BLaER1 treated with 17β-estradiol and CSF1 and Interleukin-3, amounts not matched to agents 10 nM and 100 nM (cell line): ENCODE measurements around the gene THBS4.
A peak's percentile ranks its signal among the peaks of the same experiment; 100 is the strongest.

Source experiments
- H3K27ac ChIP-seq, 11 experiments: shearing (Covaris generic); formaldehyde crosslinking; 2 replicates each; pipeline ENCODE4 v1.8.1; 2022
- H3K27me3 ChIP-seq, 11 experiments: shearing (Covaris generic); formaldehyde crosslinking; 2 replicates each; pipeline ENCODE4 v1.8.1; 2022
- H3K36me3 ChIP-seq, 11 experiments: shearing (Covaris generic); formaldehyde crosslinking; 2 replicates each; pipeline ENCODE4 v1.8.1; 2022
- H3K4me1 ChIP-seq, 10 experiments: shearing (Covaris generic); formaldehyde crosslinking; 2 replicates each; pipeline ENCODE4 v1.8.1; 2022
- H3K4me2 ChIP-seq, 11 experiments: shearing (Covaris generic); formaldehyde crosslinking; 2 replicates each; pipeline ENCODE4 v1.8.1; 2022
- H3K4me3 ChIP-seq, 10 experiments: shearing (Covaris generic); formaldehyde crosslinking; 2 replicates each; pipeline ENCODE4 v1.8.1; 2022
- H3K9ac ChIP-seq, 11 experiments: shearing (Covaris generic); formaldehyde crosslinking; 2 replicates each; pipeline ENCODE4 v1.8.1; 2022
- H3K9me3 ChIP-seq, 11 experiments: shearing (Covaris generic); formaldehyde crosslinking; replicated peaks in 1 of 11; 2 replicates each; pipeline ENCODE4 v1.8.1; 2022
- H4K20me1 ChIP-seq, 11 experiments: shearing (Covaris generic); formaldehyde crosslinking; 2 replicates each; pipeline ENCODE4 v1.8.1; 2022
- Cebpa-rat ChIP-seq, 11 experiments: shearing (Covaris generic); IDR thresholded peaks; 2 replicates each; pipeline ENCODE4 v1.8.1; 2022

The THBS4 gene

DNA sequence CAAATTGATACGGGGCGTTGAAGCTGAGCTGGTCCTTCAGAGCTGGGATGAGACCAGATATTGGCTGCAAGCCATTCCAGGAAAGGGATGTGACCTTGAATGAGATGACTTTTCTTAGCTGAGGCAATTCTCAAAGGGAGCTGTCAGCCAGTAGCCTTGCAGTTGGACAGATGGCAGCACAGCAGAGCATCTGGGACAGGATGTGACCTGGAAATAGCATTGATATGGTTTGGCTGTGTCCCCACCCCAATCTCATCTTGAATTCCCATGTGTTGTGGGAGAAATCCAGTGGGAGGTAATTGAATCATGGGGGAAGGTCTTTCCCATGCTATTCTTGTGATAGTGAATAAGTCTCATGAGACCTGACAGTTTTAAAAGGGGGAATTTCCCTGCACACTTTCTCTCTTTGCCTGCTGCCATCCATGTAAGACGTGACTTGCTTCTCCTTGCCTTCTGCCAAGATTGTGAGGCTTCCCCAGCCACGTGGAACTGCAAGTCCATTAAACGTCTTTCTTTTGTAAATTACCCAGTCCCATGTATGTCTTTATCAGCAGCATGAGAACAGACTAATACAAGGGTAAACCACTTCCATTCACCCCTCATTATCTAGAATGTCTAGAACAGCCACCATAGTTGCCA is 24.3 kb upstream of the THBS4 start:
- no peak for TF ChIP-seq Cebpa-rat (IDR thresholded peaks at IDR 0.05)
- H3K4me3 ChIP-seq, result 0 out of 20 replicates have a peak overlapping the region, but pooled peaks of 1 of the 10 experiments have one; percentile 1

DNA sequence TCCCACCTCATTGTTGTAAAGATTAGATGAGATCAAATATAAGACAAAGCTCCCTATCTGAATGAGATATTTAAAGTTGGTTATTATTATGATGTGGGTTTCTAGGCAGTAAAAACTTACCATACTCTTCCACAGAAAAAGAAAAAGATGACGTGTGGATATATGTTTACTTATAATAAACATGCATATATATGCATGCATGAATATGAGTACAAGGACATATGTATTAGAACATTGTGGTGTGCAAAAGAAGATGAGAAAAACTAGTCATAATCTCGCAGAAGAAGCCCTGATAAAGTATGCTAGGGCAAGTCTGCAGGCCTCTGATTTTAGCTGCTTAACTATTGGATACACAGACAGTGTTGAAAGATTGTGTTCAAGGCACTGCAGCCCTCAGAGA is 10.1 kb upstream of the THBS4 start:
- Histone ChIP-seq H4K20me1 (no peaks in the 10 kb centered on the region), H3K36me3 (no peaks in the 10 kb centered on the region), H3K9ac (no peak overlapping the region), H3K4me3 (no peak overlapping the region), H3K9me3 (no peaks in the 10 kb centered on the region), H3K4me1 (no peaks in the 10 kb centered on the region), H3K27me3 (no peaks in the 10 kb centered on the region), H3K27ac (no peak overlapping the region), H3K4me2 (no peak overlapping the region)
- no peak for TF ChIP-seq Cebpa-rat (IDR thresholded peaks at IDR 0.05)

More for the DNA sequence above, 24.3 kb upstream of the THBS4 start:
- no peaks in the 10 kb centered on the region for H3K36me3 ChIP-seq
- no peak overlapping the region for H3K9ac ChIP-seq
- no peaks in the 10 kb centered on the region for H4K20me1 ChIP-seq
- H3K27ac ChIP-seq, result no peak overlapping the region
- H3K27me3 ChIP-seq, result no peaks in the 10 kb centered on the region
- H3K4me2 ChIP-seq, result no peak overlapping the region
- H3K9me3 ChIP-seq, result peaks cover 20 to 39% (median 31%) of the 10 kb centered on the region in 11 experiments
- peaks cover 0 to 4% (median 0%) of the 10 kb centered on the region in 10 experiments; a peak in 1 of 20 replicates for H3K4me1 ChIP-seq

DNA sequence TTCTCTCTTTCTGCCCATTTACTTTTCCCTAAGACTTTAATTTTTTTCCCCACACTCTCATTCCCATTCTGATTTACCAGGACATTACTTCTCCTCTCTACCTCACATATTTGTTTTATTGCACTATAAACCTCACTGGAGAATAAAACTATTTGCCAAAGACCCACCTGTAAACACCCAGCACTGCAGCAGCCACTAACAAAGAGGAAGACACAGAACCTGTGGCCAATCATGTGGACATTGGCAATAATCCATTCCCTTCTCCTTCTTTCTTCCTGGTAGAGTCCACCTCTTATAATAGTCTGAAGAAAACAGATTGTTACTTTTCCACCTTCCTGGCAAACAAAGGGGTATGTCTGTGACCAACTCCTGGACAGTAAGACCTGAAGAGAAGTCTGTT is 8.3 kb upstream of the THBS4 start:
- Histone ChIP-seq H3K9me3 (no peaks in the 10 kb centered on the region), H3K27ac (no peak overlapping the region), H4K20me1 (no peaks in the 10 kb centered on the region), H3K9ac (no peak overlapping the region), H3K27me3 (no peaks in the 10 kb centered on the region), H3K4me2 (no peak overlapping the region), H3K36me3 (no peaks in the 10 kb centered on the region), H3K4me3 (no peak overlapping the region), H3K4me1 (peaks cover 0 to 7% (median 0%) of the 10 kb centered on the region in 10 experiments; a peak in 2 of 20 replicates)
- TF ChIP-seq Cebpa-rat (IDR thresholded peaks at IDR 0.05), result no peak

DNA sequence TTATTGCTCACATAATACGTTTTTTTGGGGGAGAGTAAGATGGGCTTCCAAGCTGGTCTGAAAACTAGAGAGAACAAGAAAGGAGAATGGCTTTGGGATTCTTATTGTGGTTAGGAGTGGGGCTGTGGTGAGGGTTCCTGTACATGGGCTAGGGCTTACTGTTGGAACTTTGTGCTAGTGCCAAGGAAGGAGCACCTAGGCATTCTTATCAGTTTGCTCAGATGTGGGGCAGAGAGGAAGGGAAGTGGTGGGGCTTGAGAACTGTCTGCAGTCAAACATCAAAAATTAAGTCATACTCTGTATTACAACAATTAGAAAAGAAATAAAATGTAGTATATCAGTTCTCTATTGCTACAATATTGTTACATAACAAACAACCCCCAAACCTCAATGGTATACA is 4.0 kb upstream of the THBS4 start:
- Histone ChIP-seq H3K4me2 (no peak overlapping the region; a peak in 1 of 22 replicates), H3K36me3 (no peaks in the 10 kb centered on the region), H3K9ac (no peak overlapping the region), H3K4me1 (peaks cover 0 to 7% (median 0%) of the 10 kb centered on the region in 10 experiments; a peak in 2 of 20 replicates), H4K20me1 (no peaks in the 10 kb centered on the region), H3K9me3 (peaks cover 7 to 19% (median 15%) of the 10 kb centered on the region in 11 experiments; a peak in 19 of 22 replicates), H3K27me3 (no peaks in the 10 kb centered on the region), H3K27ac (no peak overlapping the region), H3K4me3 (no peak overlapping the region)
- TF ChIP-seq Cebpa-rat (IDR thresholded peaks at IDR 0.05), result no peak

DNA sequence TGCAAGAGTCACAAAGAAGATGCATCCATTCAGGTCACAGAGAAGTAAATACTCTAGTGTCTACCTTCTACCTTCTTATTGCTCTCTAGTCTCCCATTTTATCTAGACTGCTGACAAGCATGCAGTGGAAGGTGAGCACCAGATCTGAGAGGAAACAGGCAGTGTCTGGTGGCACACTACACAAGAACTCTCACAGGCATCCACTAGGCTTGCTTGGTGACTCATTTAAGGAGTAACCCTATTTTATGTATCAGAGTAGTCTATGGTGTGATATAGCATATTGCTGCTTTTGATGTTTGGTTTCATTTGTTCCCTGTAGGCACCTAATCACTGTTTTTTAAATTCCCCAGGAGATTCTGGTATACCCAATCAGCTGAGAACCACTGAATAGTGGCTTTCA is 1.6 kb upstream of the THBS4 start:
- H3K27me3 ChIP-seq, result no peaks in the 10 kb centered on the region
- no peaks in the 10 kb centered on the region for H4K20me1 ChIP-seq
- peaks cover 7 to 24% (median 16%) of the 10 kb centered on the region in 11 experiments; a peak in 19 of 22 replicates for H3K9me3 ChIP-seq

DNA sequence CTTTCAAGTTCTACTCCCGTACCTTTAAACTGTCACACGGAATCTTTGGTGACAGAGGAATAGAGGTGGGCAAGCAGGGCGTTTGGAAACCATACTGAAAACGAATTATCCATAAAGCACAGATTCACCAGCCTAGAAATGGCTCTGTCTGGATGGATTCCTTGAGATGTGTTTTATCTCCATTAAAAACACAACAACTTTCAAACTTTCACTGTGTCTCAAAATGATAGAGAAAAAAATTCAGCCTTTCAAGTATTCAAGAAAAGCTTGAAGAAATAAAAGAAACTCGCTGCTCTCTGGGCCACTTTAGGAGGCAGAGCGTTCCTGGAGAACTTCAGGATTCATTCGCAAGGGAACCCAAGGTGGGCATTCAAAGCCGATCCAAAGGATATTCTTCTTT is 589 bp upstream of the THBS4 start:
- Histone ChIP-seq H3K9me3 (peaks cover 7 to 24% (median 16%) of the 10 kb centered on the region in 11 experiments; a peak in 19 of 22 replicates), H4K20me1 (no peaks in the 10 kb centered on the region), H3K27me3 (no peaks in the 10 kb centered on the region), H3K4me3 (no peak overlapping the region), H3K9ac (no peak overlapping the region), H3K4me1 (peaks cover 0 to 7% (median 0%) of the 10 kb centered on the region in 10 experiments; a peak in 2 of 20 replicates), H3K4me2 (no peak overlapping the region), H3K27ac (no peak overlapping the region), H3K36me3 (no peaks in the 10 kb centered on the region)
- no peak for TF ChIP-seq Cebpa-rat (IDR thresholded peaks at IDR 0.05)

More for the DNA sequence above, 1.6 kb upstream of the THBS4 start:
- Histone ChIP-seq H3K4me3 (no peak overlapping the region), H3K36me3 (no peaks in the 10 kb centered on the region), H3K4me2 (no peak overlapping the region), H3K4me1 (peaks cover 0 to 7% (median 0%) of the 10 kb centered on the region in 10 experiments; a peak in 2 of 20 replicates), H3K9ac (no peak overlapping the region), H3K27ac (no peak overlapping the region)
- TF ChIP-seq Cebpa-rat (IDR thresholded peaks at IDR 0.05), result no peak

DNA sequence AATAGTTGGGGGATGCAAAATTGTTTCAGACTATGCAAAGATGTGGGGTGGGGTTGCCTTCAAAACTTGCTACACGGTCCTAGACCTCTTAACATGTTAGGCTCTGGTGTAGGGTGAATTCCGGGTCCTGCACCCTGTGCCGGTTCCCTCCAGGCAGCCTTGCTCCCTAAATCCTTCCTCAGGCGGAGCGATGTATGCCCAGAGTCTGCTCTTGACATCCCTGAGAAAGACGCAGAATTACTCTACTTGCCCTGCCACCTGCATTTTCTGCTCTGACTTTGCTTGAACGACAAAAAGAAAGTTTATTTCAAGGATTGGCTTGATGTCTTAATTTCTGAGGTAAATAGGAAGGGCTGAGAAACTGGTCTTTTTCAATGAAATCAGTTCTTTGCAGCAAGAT is 691 bp downstream of the THBS4 start:
- H3K4me2 ChIP-seq, result no peak overlapping the region

DNA sequence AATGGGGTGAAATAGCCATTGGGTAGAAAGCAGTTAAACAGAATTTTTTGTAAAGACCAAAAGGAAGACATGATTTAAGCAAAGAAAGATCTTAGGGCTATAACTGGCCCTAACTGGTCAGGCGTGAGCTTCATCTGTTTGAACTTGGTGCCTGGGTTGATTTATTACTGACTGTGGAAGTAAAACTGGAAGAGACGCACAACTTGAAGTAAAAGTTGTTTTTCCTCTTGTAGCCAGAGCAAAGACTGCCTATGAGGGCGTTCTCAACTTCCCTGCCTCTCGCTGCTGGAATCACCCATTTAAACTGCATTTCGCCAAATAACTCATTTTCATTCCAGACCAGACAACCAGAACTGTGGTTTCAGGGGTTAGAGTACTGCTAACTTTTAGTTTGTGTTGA is 1.5 kb downstream of the THBS4 start:
- no peak for TF ChIP-seq Cebpa-rat (IDR thresholded peaks at IDR 0.05)
- Histone ChIP-seq H3K9ac (no peak overlapping the region), H3K36me3 (no peaks in the 10 kb centered on the region), H3K4me1 (no peaks in the 10 kb centered on the region), H3K4me2 (no peak overlapping the region), H3K4me3 (no peak overlapping the region), H3K27ac (no peak overlapping the region), H3K9me3 (peaks cover 7 to 24% (median 16%) of the 10 kb centered on the region in 11 experiments; a peak in 19 of 22 replicates), H4K20me1 (no peaks in the 10 kb centered on the region), H3K27me3 (no peaks in the 10 kb centered on the region)

More for the DNA sequence above, 691 bp downstream of the THBS4 start:
- Histone ChIP-seq H3K4me1 (peaks cover 0 to 7% (median 0%) of the 10 kb centered on the region in 10 experiments; a peak in 2 of 20 replicates), H3K36me3 (no peaks in the 10 kb centered on the region), H3K27ac (no peak overlapping the region), H4K20me1 (no peaks in the 10 kb centered on the region), H3K27me3 (no peaks in the 10 kb centered on the region), H3K4me3 (no peak overlapping the region), H3K9ac (no peak overlapping the region), H3K9me3 (peaks cover 7 to 24% (median 16%) of the 10 kb centered on the region in 11 experiments; a peak in 19 of 22 replicates)
- no peak for TF ChIP-seq Cebpa-rat (IDR thresholded peaks at IDR 0.05)

DNA sequence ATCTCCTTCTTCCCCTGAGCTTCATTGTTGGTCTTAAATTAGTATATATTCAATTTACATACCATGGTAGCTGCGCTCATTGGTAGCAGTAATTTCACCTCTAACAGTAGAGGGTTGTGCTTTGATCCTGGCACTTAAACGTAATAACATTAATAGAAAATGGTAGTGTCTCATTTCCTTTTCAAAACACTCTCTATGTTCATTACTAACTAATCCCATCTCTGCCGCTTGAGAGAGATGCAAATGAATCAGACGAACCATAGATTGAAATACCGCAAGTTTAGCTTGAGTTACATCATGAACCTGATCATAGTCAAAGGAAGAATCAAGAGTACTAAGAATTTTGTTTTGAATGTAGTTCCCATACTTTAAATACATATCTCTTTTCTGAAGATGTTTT is 2.2 kb downstream of the THBS4 start:
- Histone ChIP-seq H4K20me1 (no peaks in the 10 kb centered on the region), H3K27ac (no peak overlapping the region), H3K4me3 (no peak overlapping the region), H3K27me3 (no peaks in the 10 kb centered on the region), H3K9ac (no peak overlapping the region), H3K9me3 (peaks cover 7 to 24% (median 16%) of the 10 kb centered on the region in 11 experiments; a peak in 19 of 22 replicates), H3K4me1 (no peaks in the 10 kb centered on the region), H3K36me3 (no peaks in the 10 kb centered on the region), H3K4me2 (no peak overlapping the region)
- TF ChIP-seq Cebpa-rat (IDR thresholded peaks at IDR 0.05), result no peak

DNA sequence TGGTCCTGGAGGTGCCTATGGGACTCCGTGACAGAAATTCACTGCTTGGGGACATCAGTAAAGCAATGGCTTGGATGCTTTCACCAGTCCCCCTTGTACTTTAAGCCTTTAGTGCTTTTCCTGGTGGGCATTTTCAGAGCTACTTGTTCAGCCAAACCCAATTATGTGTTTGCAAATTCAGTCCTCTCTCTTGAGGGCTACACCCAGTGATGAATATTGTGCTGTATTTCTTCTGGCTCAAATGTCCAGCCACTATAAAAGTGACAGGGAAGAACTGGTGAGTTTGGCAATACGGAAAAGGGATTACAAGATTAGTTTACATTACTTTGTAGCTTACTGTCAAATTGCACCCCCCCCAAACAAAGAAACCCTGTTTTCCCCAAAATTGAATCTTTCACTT is 4.5 kb downstream of the THBS4 start:
- H4K20me1 ChIP-seq, result no peaks in the 10 kb centered on the region
- peaks cover 7 to 18% (median 12%) of the 10 kb centered on the region in 11 experiments; a peak in 19 of 22 replicates for H3K9me3 ChIP-seq
- H3K9ac ChIP-seq, result no peak overlapping the region
- TF ChIP-seq Cebpa-rat (IDR thresholded peaks at IDR 0.05), result no peak
- H3K4me2 ChIP-seq, result no peak overlapping the region
- no peak overlapping the region for H3K4me3 ChIP-seq
- H3K36me3 ChIP-seq, result no peaks in the 10 kb centered on the region
- no peak overlapping the region for H3K27ac ChIP-seq
- no peaks in the 10 kb centered on the region for H3K27me3 ChIP-seq
- no peaks in the 10 kb centered on the region for H3K4me1 ChIP-seq
